Measurements from ENCODE around the gene AREG.

AREG gene

DNA sequence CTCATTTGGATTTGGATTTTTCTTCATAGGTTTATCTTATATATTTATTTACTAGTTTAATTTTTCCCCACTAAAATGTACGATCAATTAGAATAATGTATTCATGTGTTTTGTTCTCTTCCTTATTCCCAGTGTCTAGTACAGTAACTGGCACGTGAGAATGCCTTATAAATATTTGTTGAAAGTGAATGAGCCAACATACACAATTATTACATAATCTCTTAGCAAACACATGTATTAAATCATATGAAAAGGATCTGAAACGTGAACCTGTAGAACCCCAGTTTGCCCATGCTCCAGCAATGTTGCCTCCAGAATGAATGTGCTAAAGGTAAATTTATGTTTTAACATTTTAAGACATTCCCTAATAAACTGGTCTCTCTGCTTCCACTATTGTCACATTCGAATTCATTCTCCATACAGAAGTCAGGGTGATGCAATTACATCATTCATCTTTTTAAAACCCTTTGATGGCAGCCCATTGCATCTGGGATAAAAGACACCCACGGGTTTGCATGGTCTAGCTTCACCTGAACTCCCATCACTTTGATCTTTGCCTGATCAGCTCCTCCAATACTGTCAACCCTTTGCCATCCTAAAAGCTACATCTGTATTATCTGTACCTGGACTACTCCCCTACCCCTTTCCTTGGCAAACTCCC, 30.7 kb upstream of the AREG start:
- no peak overlapping the region for H3K27ac ChIP-seq (ENCODE audit: low read length)
- no peaks in the 10 kb centered on the region for H3K36me3 ChIP-seq (ENCODE audit: control insufficient read depth, low read depth, low read length)
- no peak overlapping the region for H3K9ac ChIP-seq (ENCODE audit: low read length)
- H3K4me1 ChIP-seq (ENCODE audit: control insufficient read depth, low read depth, low read length), result peaks cover 4% of the 10 kb centered on the region
- H3K4me3 ChIP-seq (ENCODE audit: low read length), result no peak overlapping the region
- H3K9me3 ChIP-seq (ENCODE audit: control insufficient read depth, low read depth, low read length), result no peaks in the 10 kb centered on the region
- no peaks in the 10 kb centered on the region for H3K27me3 ChIP-seq (ENCODE audit: control insufficient read depth, insufficient read depth, low read length)

DNA sequence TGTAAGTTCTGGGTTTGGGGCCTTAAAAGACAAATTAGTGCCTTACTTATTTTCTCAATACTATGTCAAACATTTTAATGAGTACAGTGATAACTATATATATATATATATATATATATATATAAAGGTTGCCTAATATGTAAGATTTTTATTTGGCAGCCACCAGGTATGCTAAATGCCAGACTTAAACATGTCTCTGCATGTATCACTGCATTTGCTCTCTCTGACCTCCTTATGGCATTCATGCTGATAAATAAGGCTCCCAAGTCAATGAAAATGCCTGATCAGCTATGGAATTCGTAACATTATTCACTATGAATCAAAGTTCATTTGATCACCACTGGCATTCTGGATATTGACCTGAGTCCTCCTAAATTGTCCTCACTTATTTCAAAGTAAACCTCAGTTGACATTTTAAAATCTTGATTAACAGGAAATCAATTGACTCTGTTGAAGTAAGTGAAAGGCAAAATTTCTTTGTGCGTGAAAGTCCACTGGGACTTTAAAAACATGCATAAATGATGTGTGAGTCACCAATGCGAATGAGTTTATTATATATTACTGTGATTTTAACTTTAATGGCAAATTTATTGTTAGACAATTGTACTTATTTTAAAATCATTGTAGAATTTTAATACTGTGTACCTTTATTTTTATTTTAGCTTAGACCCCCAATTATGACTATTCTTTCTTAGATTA, 29.2 kb upstream of the AREG start:
- Histone ChIP-seq H3K27me3 (ENCODE audit: control insufficient read depth, insufficient read depth, low read length) (no peaks in the 10 kb centered on the region), H3K4me1 (ENCODE audit: control insufficient read depth, low read depth, low read length) (no peaks in the 10 kb centered on the region), H3K4me3 (ENCODE audit: low read length) (no peak overlapping the region), H3K27ac (ENCODE audit: low read length) (no peak overlapping the region), H3K9me3 (ENCODE audit: control insufficient read depth, low read depth, low read length) (no peaks in the 10 kb centered on the region), H3K36me3 (ENCODE audit: control insufficient read depth, low read depth, low read length) (no peaks in the 10 kb centered on the region), H3K9ac (ENCODE audit: low read length) (no peak overlapping the region)

DNA sequence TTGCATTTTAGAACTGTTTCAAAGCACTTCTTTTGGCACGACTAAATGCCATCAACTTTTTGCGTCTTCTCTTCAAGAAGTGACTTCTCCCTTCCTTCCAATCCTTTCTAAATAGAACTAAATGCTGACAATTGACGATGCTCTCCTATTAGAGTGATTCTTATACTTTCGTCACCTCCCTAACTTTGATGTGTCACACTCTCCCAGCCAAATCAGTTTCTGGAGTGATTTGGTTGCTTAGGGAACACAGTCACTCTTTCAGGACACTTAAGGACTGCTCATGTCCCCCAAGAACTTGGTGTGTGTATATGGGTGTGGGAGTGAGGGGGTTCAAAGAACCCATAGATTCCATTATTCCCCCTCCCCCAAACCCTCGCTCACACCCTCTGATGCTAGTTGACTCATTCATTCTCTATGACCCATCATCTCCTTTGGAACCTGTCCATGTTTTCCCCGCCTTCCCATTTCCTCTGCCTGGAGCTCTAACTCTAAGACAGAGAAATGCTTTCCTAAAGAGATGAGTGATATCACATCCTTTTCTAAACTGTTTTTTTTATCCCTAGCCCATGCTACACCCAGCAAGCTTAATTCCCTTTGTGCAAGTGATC, 26.8 kb upstream of the AREG start:
- Histone ChIP-seq H3K27ac (ENCODE audit: low read length) (no peak overlapping the region), H3K4me1 (ENCODE audit: control insufficient read depth, low read depth, low read length) (peaks cover 3% of the 10 kb centered on the region), H3K36me3 (ENCODE audit: control insufficient read depth, low read depth, low read length) (no peaks in the 10 kb centered on the region), H3K9me3 (ENCODE audit: control insufficient read depth, low read depth, low read length) (no peaks in the 10 kb centered on the region), H3K4me3 (ENCODE audit: low read length) (no peak overlapping the region), H3K9ac (ENCODE audit: low read length) (no peak overlapping the region), H3K27me3 (ENCODE audit: control insufficient read depth, insufficient read depth, low read length) (no peaks in the 10 kb centered on the region)

DNA sequence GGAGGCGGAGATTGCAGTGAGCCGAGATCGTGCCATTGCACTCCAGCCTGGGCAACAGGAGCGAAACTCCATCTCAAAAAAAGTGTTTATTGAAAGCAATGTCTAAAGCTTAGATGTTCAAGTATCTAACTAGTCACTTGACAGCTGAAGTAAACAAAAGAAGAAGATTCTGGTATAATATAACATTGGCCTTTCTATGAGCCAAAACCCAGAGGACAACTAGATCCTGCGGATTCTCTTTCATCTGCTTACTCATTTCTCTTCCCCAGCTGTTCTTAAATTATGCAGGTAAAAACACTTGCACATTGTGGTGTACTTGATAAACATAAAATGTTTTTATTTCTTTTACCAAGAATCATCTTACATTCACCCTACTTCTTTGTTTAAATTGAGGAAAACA, 24.1 kb upstream of the AREG start:
- no peaks in the 10 kb centered on the region for H3K27me3 ChIP-seq (ENCODE audit: control insufficient read depth, insufficient read depth, low read length)
- H3K9me3 ChIP-seq (ENCODE audit: control insufficient read depth, low read depth, low read length), result no peaks in the 10 kb centered on the region
- no peak overlapping the region for H3K4me3 ChIP-seq (ENCODE audit: low read length)
- peaks cover 7% of the 10 kb centered on the region for H3K4me1 ChIP-seq (ENCODE audit: control insufficient read depth, low read depth, low read length)
- no peak overlapping the region for H3K27ac ChIP-seq (ENCODE audit: low read length)
- no peaks in the 10 kb centered on the region for H3K36me3 ChIP-seq (ENCODE audit: control insufficient read depth, low read depth, low read length)
- no peak overlapping the region for H3K9ac ChIP-seq (ENCODE audit: low read length)

DNA sequence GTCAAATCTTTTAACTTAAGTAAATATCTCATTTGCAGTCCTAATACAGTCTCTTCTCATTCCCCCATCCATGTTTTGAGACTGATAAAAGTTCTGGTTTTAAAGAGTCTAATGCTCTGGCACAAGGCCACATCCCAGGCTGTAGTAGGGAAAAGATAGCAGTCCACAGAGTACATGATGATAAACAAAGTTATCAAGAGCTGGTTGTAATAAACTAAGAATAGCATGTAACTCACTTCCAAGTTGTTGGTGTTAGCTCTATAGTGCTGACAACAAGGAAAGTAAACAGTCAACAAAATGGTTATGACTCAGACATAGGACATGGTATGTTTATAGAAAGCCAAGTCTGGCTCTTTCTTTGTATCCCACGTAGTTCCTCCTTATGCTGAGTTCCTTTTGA, 21.8 kb upstream of the AREG start:
- Histone ChIP-seq H3K27me3 (ENCODE audit: control insufficient read depth, insufficient read depth, low read length) (no peaks in the 10 kb centered on the region), H3K36me3 (ENCODE audit: control insufficient read depth, low read depth, low read length) (no peaks in the 10 kb centered on the region), H3K9ac (ENCODE audit: low read length) (no peak overlapping the region), H3K9me3 (ENCODE audit: control insufficient read depth, low read depth, low read length) (no peaks in the 10 kb centered on the region), H3K27ac (ENCODE audit: low read length) (no peak overlapping the region), H3K4me1 (ENCODE audit: control insufficient read depth, low read depth, low read length) (peaks cover 7% of the 10 kb centered on the region), H3K4me3 (ENCODE audit: low read length) (no peak overlapping the region)

DNA sequence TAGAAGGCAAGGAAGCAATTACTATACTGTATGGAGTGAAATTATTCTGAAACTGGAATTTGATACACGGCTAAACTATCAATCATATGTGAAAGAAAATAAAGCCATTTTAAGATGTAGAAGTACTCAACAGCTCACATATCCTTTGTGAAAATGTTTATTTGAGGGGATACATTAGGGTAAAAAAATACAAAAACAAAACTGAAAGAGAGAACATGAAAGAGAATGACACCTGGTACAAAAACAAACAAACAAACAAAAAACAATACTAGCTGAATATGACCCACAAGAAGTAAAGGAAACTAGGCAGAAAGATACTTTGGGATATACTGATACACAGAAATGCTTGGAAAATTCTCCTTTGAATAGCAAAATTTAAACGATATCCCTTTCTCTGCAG, 20.8 kb upstream of the AREG start:
- Histone ChIP-seq H3K27me3 (ENCODE audit: control insufficient read depth, insufficient read depth, low read length) (no peaks in the 10 kb centered on the region), H3K4me1 (ENCODE audit: control insufficient read depth, low read depth, low read length) (peaks cover 7% of the 10 kb centered on the region), H3K9me3 (ENCODE audit: control insufficient read depth, low read depth, low read length) (no peaks in the 10 kb centered on the region), H3K4me3 (ENCODE audit: low read length) (no peak overlapping the region), H3K9ac (ENCODE audit: low read length) (no peak overlapping the region), H3K36me3 (ENCODE audit: control insufficient read depth, low read depth, low read length) (no peaks in the 10 kb centered on the region), H3K27ac (ENCODE audit: low read length) (no peak overlapping the region)

DNA sequence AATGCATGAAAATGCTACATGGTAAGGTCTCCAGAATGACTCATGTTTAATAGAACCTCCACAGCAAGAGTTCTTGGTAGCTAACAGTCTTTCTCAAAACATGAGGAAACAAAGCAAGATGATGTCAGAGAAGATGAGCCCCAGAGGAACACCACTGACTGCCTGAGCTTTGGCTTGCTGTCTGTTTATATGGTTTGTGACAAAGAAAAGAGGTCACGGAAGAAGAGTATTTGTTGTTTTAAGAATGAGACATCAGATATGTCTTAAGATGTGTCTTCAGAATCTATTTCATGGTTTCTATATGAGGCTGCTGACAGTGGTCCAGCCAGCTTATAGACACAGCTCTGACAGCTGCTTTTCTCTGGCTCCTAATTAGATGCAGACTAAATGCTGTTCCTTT, 18.8 kb upstream of the AREG start:
- Histone ChIP-seq H3K9ac (ENCODE audit: low read length) (no peak overlapping the region), H3K36me3 (ENCODE audit: control insufficient read depth, low read depth, low read length) (no peaks in the 10 kb centered on the region), H3K9me3 (ENCODE audit: control insufficient read depth, low read depth, low read length) (no peaks in the 10 kb centered on the region), H3K4me1 (ENCODE audit: control insufficient read depth, low read depth, low read length) (peaks cover 7% of the 10 kb centered on the region), H3K27me3 (ENCODE audit: control insufficient read depth, insufficient read depth, low read length) (no peaks in the 10 kb centered on the region), H3K4me3 (ENCODE audit: low read length) (no peak overlapping the region), H3K27ac (ENCODE audit: low read length) (no peak overlapping the region)

DNA sequence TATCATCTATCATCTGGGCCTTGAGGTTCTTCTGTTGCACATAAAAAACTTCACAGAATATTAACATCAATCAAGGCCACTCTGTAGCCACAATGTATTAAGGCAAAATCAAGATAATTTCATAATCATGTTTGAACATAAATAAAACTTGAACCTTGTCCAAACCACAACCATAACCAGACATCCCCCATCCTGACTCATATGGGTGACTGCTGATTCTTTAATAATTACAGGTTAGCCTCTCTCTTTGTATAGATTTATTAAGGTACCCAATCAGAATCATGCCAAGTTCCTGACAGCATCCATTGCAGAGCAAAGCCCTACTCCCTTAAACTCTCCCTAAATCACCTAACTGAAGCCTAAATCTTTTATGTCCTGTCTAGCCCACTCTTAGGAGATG, 16.7 kb upstream of the AREG start:
- Histone ChIP-seq H3K4me3 (ENCODE audit: low read length) (no peak overlapping the region), H3K36me3 (ENCODE audit: control insufficient read depth, low read depth, low read length) (no peaks in the 10 kb centered on the region), H3K9ac (ENCODE audit: low read length) (no peak overlapping the region), H3K27me3 (ENCODE audit: control insufficient read depth, insufficient read depth, low read length) (no peaks in the 10 kb centered on the region), H3K9me3 (ENCODE audit: control insufficient read depth, low read depth, low read length) (no peaks in the 10 kb centered on the region), H3K4me1 (ENCODE audit: control insufficient read depth, low read depth, low read length) (peaks cover 3% of the 10 kb centered on the region), H3K27ac (ENCODE audit: low read length) (no peak overlapping the region)

DNA sequence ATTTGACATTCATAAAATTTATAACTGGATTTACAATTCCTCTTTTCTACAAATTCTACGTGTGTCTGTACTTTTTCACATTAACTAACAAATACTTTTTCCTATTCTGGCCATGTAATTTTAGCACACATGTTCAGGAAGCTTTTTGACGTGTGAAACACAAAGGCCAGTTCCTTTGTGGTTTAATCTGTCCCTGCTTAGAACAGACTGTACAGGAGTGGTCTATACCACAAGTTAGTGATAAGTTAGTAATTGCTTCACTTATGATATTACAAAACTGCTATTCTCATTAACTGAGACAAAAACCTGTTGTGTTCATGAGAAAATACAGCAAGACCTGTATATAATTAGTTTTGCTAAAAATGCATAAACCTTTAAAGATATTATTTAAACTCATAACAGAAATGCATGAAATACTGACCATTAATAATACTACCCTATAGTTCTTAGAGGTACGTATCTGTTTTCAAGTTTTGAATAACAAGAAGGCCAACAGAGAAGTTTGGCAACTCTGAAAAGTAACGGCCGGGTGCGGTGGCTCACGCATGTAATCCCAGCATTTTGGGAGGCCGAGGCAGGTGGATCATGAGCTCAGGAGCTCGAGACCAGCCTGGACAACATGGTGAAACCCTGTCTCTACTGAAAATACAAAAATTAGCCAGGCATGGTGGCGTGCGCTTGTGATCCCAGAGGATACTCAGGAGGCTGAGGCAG, 13.7 kb upstream of the AREG start:
- no peak overlapping the region for H3K9ac ChIP-seq (ENCODE audit: low read length)
- H3K4me1 ChIP-seq (ENCODE audit: control insufficient read depth, low read depth, low read length), result no peaks in the 10 kb centered on the region
- no peak overlapping the region for H3K4me3 ChIP-seq (ENCODE audit: low read length)
- H3K9me3 ChIP-seq (ENCODE audit: control insufficient read depth, low read depth, low read length), result no peaks in the 10 kb centered on the region
- no peak overlapping the region for H3K27ac ChIP-seq (ENCODE audit: low read length)
- H3K27me3 ChIP-seq (ENCODE audit: control insufficient read depth, insufficient read depth, low read length), result no peaks in the 10 kb centered on the region
- H3K36me3 ChIP-seq (ENCODE audit: control insufficient read depth, low read depth, low read length), result no peaks in the 10 kb centered on the region

DNA sequence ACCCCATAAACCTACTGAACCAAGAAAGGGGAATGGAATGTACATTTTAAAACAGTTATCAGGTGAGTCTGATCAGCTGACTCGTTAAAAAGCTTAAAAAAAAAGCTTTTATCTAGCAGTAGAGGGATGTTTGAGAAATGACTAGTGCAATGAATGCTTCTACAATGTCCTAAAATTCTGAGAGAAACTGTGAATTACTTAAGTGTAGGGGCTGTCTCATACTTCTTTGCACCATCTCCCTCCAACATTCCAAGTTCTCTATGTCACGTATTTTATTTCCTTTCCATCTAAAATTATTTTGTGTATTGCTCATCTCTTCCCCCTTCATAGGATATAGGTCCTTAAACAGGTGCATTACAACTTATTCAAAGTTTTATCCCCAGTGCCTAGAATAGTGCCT, 11.9 kb upstream of the AREG start:
- H3K9ac ChIP-seq (ENCODE audit: low read length), result no peak overlapping the region
- H3K4me3 ChIP-seq (ENCODE audit: low read length), result no peak overlapping the region
- no peaks in the 10 kb centered on the region for H3K36me3 ChIP-seq (ENCODE audit: control insufficient read depth, low read depth, low read length)
- no peaks in the 10 kb centered on the region for H3K27me3 ChIP-seq (ENCODE audit: control insufficient read depth, insufficient read depth, low read length)
- H3K9me3 ChIP-seq (ENCODE audit: control insufficient read depth, low read depth, low read length), result no peaks in the 10 kb centered on the region
- H3K27ac ChIP-seq (ENCODE audit: low read length), result no peak overlapping the region
- no peaks in the 10 kb centered on the region for H3K4me1 ChIP-seq (ENCODE audit: control insufficient read depth, low read depth, low read length)

DNA sequence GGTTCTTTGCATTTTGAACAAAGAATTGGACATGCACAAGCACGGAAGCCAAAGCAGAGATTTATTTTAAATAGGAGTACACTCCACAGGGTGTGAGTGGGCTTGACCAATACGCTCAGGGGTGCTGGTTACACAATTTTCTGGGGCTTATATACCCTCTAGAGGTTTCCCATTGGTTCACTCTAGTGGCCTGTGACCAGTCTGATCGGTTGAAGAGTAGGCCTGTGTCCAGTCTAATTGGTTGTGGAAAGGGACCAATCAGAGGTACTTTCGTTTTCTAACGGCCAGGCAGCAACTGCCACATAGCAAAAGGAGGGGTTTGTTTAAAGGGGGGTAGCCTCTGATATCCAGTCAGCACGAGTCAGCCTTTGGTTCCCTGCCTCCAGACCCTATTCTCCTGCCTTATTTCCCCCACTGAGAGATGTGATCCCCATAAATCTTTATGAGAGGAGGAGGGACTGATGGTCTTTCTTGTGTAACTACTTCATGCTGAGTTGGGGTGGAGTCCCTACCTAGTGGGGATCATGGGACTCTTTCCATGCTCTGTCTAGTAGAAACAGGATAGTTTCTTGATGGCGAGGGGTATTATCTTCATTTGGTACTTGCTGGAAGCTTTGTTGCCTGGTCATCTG, 11.3 kb upstream of the AREG start:
- H3K27me3 ChIP-seq (ENCODE audit: control insufficient read depth, insufficient read depth, low read length), result no peaks in the 10 kb centered on the region
- H3K27ac ChIP-seq (ENCODE audit: low read length), result no peak overlapping the region
- H3K36me3 ChIP-seq (ENCODE audit: control insufficient read depth, low read depth, low read length), result no peaks in the 10 kb centered on the region
- H3K9ac ChIP-seq (ENCODE audit: low read length), result no peak overlapping the region
- no peaks in the 10 kb centered on the region for H3K4me1 ChIP-seq (ENCODE audit: control insufficient read depth, low read depth, low read length)
- no peak overlapping the region for H3K4me3 ChIP-seq (ENCODE audit: low read length)
- H3K9me3 ChIP-seq (ENCODE audit: control insufficient read depth, low read depth, low read length), result no peaks in the 10 kb centered on the region
